ENCODE data around the gene GTSF1L. TPM values are rescaled to one million over a fixed set of nuclear protein-coding genes. Genes with fewer than 3 reads are reported as not detected.

Gene GTSF1L
- total and polyA plus RNA-seq, 8 donors = not detected

DNA sequence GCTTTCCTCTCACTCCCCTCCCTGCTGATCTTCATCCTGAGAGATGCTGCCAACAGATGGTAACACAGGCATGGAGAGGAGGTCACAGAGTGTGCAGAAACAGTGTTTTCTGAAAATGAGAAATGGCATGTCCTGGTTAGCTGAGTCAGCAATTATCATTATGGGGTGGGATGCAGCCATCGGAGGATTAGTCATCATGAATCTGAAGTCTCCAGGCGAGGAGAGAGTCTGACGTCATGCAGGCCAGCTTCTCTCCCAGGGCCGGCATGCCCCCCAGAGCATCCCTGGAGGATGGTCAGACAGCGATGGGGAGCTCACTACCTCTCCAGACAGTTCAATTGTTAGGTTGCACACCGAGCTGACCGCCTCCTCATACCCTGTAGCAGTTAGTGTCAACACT lies 4.7 kb upstream of the GTSF1L start:
- intact Hi-C loops (cut with DNase I) = no loop called here
- no peaks in the 10 kb centered on the region for H3K36me3 ChIP-seq
- H3K9me3 ChIP-seq = no peaks in the 10 kb centered on the region
- TF ChIP-seq, protein P1, sequence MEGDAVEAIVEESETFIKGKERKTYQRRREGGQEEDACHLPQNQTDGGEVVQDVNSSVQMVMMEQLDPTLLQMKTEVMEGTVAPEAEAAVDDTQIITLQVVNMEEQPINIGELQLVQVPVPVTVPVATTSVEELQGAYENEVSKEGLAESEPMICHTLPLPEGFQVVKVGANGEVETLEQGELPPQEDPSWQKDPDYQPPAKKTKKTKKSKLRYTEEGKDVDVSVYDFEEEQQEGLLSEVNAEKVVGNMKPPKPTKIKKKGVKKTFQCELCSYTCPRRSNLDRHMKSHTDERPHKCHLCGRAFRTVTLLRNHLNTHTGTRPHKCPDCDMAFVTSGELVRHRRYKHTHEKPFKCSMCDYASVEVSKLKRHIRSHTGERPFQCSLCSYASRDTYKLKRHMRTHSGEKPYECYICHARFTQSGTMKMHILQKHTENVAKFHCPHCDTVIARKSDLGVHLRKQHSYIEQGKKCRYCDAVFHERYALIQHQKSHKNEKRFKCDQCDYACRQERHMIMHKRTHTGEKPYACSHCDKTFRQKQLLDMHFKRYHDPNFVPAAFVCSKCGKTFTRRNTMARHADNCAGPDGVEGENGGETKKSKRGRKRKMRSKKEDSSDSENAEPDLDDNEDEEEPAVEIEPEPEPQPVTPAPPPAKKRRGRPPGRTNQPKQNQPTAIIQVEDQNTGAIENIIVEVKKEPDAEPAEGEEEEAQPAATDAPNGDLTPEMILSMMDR (IDR thresholded peaks at IDR 0.05) = no peak
- no peak for ATAC-seq
- H3K27ac ChIP-seq = no peak overlapping the region
- no peaks in the 10 kb centered on the region for H3K27me3 ChIP-seq
- no peak for FAIRE-seq
- WGBS, 2 donors = 62 to 73% methylated on average over 7 of the region's 7 CpGs
- no peaks in the 10 kb centered on the region for H3K4me1 ChIP-seq
- H3K4me3 ChIP-seq = no peak overlapping the region
- no peak for DNase-seq

GRCh38 chr20:43728686-43729255 lies 2.0 kb upstream of the GTSF1L start:
- no peaks in the 10 kb centered on the region for H3K4me1 ChIP-seq
- 88% methylated on average over 7 of the region's 7 CpGs for WGBS, 2 donors
- ATAC-seq (no peak), DNase-seq (no peak), FAIRE-seq (no peak)
- H3K27ac ChIP-seq = no peak overlapping the region
- H3K36me3 ChIP-seq = no peaks in the 10 kb centered on the region
- H3K4me3 ChIP-seq = no peak overlapping the region
- TF ChIP-seq, protein P1 (IDR thresholded peaks at IDR 0.05) = no peak
- no peaks in the 10 kb centered on the region for H3K27me3 ChIP-seq
- intact Hi-C loops (cut with DNase I) = no loop called here
- no peaks in the 10 kb centered on the region for H3K9me3 ChIP-seq

GRCh38 chr20:43727980-43728590 lies 1.3 kb upstream of the GTSF1L start:
- Histone ChIP-seq H3K4me1 (no peaks in the 10 kb centered on the region), H3K27me3 (no peaks in the 10 kb centered on the region), H3K36me3 (no peaks in the 10 kb centered on the region), H3K27ac (no peak overlapping the region), H3K9me3 (no peaks in the 10 kb centered on the region), H3K4me3 (no peak overlapping the region)
- intact Hi-C loops (cut with DNase I) = no loop called here
- TF ChIP-seq, protein P1 (IDR thresholded peaks at IDR 0.05) = no peak
- no peak for DNase-seq
- peak in 1 of 4 donors; percentile 33 for ATAC-seq
- 55 to 84% methylated on average over 1 of the region's 1 CpG for WGBS, 2 donors
- FAIRE-seq = no peak

- Histone ChIP-seq H3K4me1 (no peaks in the 10 kb centered on the region), H3K36me3 (no peaks in the 10 kb centered on the region), H3K4me3 (no peak overlapping the region), H3K9me3 (no peaks in the 10 kb centered on the region), H3K27ac (no peak overlapping the region), H3K27me3 (no peaks in the 10 kb centered on the region)
- DNase-seq = no peak
- no peak for FAIRE-seq
- ATAC-seq = no peak
- WGBS, 2 donors = 77 to 79% methylated on average over 10 of the region's 10 CpGs
- TF ChIP-seq, protein P1 (IDR thresholded peaks at IDR 0.05) = no peak
- intact Hi-C loops (cut with DNase I) = no loop called here
These were observed 469 bp downstream of the GTSF1L start for GRCh38 chr20:43726333-43726732.

DNA sequence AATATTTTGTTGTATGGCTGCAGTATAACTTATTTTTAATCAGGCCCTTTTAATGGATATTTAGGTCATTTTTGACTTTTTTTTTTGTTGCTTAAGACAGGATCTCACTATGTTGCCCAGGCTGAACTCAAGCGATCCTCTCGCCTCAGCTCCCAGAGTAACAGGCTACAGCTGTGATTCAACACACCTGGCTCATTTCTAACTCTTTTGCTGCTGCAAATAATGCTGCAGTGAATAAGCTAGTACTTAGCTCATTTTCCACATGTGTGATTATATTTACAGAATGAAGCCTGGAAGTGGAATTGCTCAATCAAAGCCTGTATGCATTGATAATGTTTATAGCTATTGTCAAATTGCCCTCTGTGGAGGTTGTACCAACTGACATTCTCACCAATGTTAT lies 1.1 kb downstream of the GTSF1L start:
- FAIRE-seq = no peak
- DNase-seq = no peak
- no peak for ATAC-seq
- H3K36me3 ChIP-seq = no peaks in the 10 kb centered on the region
- H3K27me3 ChIP-seq = no peaks in the 10 kb centered on the region
- H3K4me1 ChIP-seq = no peaks in the 10 kb centered on the region
- intact Hi-C loops (cut with DNase I) = no loop called here
- no peak overlapping the region for H3K4me3 ChIP-seq
- TF ChIP-seq, protein P1 (IDR thresholded peaks at IDR 0.05) = no peak
- WGBS, 2 donors = 92 to 97% methylated on average over 2 of the region's 2 CpGs
- H3K9me3 ChIP-seq = no peaks in the 10 kb centered on the region
- no peak overlapping the region for H3K27ac ChIP-seq

All from pancreas (tissue), 10 donors.